HG02885 (cell line): ENCODE data around the gene RMP24.
"Not testable (repeated sequence)": the region's sequence is repeated elsewhere in the genome, so short reads cannot be mapped to it uniquely, and the experiment has no call there.

Experiments
- ATAC-seq: cut with Tn5 transposase; IDR thresholded peaks from one replicate; pipeline ENCODE4 v1.9.1; 2021; ENCODE audit warnings: mild to moderate bottlenecking; ENCODE audit not compliant: unreplicated experiment, poor library complexity

Gene RMP24

DNA sequence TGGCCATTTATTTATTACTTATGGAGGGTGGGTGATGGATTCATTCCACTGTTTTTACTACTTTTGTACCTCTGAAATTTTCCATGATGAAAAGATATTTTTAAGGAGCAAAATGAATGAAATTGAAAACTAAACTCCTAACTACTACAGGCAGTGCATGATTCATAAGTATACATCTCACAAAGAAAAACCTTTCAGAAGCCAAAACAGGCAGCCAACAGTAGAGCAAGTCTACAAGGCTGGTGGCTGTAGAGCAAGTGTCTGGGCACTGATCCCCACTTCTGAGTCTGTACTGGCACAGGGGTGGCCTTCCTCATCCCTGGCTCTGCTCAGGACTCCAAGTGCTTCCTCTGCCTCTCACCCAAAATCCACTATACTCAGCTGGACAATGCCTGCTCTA, 8.2 kb upstream of the RMP24 start:
- ATAC-seq = no peak

DNA sequence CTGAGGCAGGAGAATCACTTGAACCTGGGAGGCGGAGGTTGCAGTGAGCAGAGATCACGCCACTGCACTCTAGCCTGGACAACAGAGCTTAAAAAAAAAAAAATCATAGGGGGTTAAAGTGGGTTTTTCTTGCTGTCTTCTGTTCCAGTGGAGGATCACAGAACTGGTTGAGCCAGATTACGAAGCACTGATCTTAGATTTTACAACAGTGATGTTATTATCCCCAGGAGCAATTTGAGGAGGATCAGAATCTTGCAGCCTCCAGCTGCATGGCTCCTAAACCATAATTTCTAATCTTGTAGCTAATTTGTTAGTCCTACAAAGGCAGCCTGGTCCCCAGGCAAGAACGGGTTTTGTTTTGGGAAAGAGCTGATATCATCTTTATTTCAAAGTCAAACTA, 4.6 kb upstream of the RMP24 start:
- ATAC-seq = not testable (repeated sequence)

DNA sequence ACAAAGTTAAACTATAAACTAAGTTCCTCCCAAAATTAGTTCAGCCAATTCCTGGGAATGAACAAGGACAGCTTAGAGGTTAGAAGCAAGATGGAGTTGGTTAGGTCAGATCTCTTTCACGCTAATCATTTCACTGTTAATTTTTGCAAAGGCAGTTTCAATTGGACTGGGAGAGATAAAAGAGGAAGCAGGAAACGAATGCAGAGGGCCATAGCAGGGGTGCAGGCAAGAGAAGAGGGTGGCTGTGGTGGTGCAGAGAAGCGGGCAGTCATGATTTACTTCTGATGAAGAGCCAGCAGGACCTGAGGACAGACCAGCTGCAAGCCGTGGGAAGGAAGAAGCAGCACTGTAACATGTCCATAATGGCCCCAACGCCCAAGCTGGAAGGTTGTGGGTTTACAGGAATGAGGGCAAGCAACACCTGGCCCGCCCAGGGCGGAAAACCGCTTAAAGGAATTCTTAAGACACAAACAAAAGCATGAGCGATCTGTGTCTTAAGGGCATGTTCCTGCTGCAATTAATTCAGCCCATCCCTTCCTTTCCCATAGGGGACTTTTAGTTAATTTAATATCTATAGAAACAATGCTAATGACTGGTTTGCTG, 4.1 kb upstream of the RMP24 start:
- ATAC-seq = no peak

- ATAC-seq = no peak
Observed at GRCh38 chr18:35969676-35970075, 2.8 kb upstream of the RMP24 start.

DNA sequence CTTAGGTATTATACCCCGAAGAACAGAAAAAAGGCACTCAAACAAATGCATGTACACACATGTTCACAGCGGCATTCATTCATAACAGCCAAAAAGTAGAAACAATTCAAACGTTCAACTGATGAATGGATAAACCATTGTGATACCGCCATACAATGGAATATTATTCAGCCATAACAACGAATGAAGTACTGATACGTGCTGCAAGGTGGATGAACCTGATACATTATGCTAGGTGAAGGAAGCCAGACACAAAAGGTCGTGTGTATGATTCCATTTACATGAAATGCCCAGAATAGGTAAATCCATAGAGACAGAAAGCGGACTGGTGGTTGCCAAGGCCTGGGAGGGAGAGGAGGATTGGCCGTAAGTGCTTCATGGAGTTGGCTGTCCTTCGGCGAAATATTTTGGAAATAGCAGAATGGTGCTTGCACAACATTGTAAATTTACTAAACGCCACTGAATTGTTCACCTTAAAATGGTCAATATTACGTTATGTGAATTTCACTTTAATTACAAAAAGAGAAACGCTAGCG, 750 bp upstream of the RMP24 start:
- peak; percentile 8 for ATAC-seq

DNA sequence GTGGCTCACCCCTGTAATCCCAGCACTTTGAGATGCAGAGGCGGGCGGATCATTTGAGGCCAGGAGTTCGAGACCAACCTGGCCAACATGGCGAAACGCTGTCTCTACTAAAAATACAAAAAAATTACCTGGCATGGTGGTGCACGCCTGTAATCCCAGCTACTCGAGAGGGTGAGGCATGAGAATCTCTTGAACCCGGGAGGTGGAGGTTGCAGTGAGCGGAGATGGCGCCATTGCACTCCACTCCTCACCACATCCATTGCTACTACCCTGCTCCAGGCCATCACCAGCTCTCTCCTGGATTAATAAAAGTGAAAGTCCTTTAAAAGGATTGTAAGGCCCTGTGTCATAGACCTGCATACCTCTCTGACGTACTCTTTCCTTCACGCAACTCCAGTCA, 1.2 kb downstream of the RMP24 start:
- ATAC-seq = no peak

DNA sequence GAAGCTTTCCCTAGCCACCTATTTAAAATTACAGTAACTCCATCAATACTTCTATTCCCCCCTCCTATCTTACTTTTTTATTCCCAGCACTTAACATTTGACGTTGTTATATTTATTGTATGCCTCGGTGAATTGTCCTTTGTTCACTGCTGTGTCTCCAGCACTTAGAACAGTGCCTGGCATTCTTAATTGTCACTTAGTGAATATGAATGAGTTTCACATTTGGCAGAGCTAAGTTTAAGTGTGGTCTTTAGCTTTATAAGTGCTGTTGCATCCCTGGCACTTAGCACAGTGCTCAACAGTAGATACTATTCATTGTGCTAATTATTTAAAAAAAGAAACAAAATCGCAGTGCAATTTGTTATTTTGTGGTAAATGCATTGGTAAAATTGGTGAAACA, 1.7 kb downstream of the RMP24 start:
- no peak for ATAC-seq

DNA sequence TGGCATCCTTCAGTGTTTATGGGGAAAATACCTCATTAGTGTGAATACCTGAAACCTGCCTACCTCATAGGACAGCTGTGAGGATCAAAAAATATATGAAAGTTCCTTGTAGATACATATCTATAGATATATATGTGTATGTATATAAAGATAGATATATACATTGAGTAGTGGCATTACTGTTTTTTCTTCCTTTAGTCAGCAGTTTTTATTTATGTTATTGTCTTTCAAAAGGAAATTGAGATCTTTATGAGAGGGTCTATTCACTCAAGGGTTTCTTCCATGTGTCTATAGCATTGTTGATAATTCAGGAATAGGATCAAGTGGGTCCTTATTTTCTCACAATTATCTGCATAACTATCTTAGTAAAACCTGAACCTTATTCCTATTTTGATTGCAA, 6.6 kb downstream of the RMP24 start:
- no peak for ATAC-seq

DNA sequence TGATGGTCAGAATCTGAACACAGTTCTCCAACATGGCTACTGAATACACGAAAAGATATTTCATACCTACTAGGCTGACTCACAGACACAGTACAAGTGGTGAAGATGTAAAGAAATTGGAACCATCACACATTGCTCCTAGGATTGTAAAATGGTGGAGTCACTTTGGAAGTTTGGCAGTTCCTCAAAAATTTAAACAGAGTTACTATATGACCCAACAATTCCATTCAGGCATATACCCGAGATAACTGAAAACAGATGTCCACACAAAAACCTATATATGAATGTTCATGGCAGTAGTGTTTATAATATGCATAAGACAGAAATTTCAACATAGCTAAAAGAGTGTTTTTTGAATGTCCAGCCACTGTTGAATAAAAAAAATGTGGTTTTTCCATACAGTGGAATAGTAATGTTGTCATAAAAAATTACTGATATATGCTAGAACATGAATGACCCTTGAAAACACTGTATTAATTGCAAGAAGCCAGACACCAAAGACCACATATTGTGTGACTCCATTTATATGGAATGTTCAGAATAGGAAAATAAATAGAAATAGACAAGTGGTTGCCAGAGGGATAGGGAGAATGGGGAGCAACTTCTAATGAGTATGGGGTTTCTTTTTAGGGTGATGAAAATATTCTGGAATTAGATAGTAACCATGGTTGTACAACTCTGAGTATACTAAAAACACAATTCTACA, 10.1 kb downstream of the RMP24 start:
- ATAC-seq = no peak

DNA sequence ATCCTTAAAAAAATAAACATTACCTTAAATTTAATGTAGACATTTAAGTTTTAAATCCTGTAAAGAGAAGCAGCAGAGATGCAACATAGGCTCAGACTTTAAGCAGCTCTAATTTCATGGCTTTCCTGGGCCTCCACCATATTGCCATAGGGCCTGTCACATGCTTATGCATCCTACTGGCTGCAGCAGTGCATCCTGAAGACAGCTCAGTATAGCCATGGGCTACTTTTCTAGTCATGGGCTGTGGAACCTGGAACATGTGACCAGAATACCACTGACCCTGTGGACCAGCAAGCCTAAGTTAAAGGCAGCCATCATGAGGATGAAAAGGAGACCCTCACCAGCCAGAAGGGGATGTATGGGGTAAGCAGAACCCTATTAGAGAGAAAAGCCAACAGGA, 10.7 kb downstream of the RMP24 start:
- ATAC-seq = no peak

- ATAC-seq = no peak
Observed at GRCh38 chr18:35983818-35984217, 11.3 kb downstream of the RMP24 start.

GRCh38 chr18:35991696-35992095, 19.2 kb downstream of the RMP24 start:
- ATAC-seq = no peak

- ATAC-seq = no peak
Observed at GRCh38 chr18:35993013-35993412, 20.5 kb downstream of the RMP24 start.

- ATAC-seq = no peak
Observed at GRCh38 chr18:35998967-35999366, 26.5 kb downstream of the RMP24 start.

DNA sequence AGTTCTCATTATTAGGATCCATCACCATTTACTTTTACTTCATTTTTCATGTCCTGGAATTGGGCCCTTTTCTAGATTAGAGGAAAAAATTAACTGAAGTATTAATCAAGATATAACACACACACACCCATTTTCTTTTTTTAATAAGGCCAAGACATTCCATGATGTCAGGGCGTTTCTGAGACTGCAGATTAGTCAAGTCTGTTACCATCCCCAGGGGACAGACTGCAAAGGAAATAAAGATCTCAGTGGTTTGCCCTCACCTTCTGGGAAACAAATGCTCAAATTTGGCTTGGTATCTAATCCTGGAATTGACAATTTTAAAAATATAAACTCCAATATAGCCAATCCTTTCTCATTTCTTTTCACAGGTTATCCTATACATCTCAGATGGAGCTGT, 27.4 kb downstream of the RMP24 start:
- ATAC-seq = no peak

DNA sequence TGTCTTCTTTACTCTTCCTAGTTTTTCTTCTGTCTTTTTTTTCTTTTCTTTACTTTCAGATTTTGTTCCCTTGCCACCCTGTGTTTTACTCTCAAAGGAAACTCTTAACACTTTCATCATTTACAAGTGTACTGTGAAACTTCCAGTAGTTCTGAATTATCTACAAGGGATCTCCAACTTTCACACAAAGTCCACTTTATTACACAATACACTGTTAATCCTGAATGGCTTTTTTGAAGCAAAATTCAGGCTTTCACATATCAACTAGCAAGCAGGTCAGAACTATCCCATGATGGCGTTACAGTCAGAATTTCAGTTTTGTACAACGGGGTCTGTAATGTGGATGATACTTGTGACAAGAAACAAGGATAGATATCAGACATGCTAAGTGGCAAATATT, 34.5 kb downstream of the RMP24 start:
- ATAC-seq = no peak

DNA sequence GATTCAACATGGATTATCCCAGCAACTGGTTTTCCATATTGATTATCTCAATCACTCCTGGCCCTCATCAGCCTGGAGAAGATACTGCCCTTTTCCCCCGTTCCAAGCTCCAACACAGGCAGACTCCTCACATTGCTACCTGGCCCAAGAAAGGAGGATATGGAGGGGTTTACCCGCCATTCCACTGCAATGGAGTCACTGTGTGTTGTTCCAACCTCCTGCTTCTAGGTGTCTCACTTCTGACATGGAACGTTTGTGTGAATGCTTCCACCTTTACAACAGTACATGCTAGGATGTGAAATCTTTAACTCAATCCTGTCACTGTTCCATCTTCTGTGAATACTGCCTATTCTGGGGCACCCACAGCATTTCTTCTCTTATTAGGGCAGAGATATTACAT, 36.7 kb downstream of the RMP24 start:
- ATAC-seq = no peak

DNA sequence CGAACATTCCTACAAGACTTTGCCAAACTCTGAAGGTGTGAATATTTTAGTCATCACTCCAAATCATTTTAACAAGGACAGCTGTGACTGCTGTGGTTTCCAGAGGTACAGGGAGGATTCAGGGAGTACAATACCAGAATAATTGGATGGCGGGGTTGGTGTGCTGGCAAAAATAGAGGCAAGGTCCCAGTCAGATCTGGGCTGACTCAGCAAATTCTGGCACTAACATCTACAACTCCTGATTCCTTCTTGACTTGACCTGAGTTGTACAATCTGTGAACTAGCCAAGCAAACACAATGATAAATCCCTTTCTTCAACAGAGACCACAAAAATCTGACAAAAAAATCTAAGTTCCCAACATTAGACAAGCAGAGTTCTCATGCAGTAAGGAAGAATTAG, 40.4 kb downstream of the RMP24 start:
- no peak for ATAC-seq

DNA sequence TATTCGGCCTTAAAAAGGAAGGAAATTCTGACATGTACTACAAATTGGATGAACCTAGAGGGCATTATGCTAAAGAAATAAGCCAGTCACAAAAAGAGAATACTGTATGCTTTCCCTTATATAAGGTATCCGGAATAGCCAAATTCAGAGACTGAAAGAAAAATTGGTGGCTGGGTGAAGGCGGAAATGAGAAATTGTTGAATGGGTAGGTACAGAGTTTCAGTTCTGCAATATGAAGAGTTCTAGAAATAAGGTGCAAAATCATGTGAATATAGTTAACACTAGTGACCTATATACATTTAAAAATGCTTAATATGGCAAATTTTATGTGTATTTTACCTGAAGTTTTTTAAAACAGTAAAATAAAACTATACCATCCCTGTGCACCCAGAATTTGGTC, 43.1 kb downstream of the RMP24 start:
- peak; percentile 96 for ATAC-seq

GRCh38 chr18:36017232-36017631, 44.8 kb downstream of the RMP24 start:
- ATAC-seq = no peak

GRCh38 chr18:36020174-36020711, 47.8 kb downstream of the RMP24 start:
- ATAC-seq = no peak

DNA sequence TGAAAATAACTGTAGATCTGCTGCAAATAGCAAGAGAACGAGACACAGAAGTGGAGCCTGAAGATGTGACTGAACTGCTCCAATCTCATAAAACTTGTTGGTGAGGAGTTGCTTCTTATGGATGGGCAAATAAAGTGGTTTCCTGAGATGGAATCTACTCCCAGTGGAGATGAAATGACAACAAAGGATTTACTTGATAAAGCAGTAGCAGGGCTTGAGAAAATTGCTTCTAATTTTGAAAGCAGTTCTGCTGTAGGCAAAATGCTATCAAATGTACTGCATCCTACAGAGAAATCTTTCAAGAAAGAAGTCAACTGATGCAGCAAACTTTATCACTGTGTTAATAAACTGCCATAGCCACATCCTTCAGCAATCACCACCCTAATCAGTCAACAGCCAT, 50.9 kb downstream of the RMP24 start:
- ATAC-seq = no peak
